HG03066 (cell line): ENCODE data around the gene BTD.

Experiments used
- ATAC-seq: cut with Tn5 transposase; IDR thresholded peaks from one replicate; pipeline ENCODE4 v1.9.1; 2021; ENCODE audit warnings: low read depth; ENCODE audit not compliant: unreplicated experiment

BTD gene

DNA sequence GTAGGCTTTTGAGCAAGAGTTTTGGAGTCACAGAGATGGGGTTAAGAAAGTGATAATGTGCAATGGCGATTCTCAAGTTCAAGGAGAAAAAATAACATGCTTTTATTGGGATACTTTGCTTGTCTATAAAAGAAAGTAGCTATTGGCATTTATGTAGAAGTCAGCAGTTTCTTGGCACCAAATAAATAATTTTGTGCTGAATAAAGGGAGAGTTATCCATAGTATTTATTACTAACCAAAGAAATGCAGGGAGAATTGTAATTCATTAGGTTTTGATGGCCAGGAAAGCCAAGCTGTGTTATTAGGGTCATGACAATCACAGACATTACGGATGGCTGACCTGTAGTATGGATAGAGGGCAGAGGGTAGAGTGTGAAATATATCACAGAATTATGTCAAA is 33.1 kb downstream of the BTD start:
- no peak for ATAC-seq

DNA sequence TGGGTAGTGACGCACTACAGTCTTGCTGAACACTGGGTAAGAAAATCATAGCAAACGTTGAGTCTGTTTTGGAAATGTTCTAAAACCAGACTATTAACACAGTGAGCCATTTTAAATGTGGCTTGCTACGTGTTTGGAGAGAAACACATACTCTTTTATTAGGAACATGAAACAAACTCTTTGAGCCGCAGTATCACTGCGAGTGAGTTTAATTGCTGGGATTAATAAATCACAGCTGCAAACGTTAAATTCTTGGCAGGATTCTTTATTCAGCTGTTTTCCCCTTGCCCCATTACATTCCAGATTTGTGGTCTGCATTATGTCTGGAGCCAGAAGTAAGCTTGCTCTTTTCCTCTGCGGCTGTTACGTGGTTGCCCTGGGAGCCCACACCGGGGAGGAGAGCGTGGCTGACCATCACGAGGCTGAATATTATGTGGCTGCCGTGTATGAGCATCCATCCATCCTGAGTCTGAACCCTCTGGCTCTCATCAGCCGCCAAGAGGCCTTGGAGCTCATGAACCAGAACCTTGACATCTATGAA is 33.6 kb downstream of the BTD start:
- ATAC-seq = no peak

DNA sequence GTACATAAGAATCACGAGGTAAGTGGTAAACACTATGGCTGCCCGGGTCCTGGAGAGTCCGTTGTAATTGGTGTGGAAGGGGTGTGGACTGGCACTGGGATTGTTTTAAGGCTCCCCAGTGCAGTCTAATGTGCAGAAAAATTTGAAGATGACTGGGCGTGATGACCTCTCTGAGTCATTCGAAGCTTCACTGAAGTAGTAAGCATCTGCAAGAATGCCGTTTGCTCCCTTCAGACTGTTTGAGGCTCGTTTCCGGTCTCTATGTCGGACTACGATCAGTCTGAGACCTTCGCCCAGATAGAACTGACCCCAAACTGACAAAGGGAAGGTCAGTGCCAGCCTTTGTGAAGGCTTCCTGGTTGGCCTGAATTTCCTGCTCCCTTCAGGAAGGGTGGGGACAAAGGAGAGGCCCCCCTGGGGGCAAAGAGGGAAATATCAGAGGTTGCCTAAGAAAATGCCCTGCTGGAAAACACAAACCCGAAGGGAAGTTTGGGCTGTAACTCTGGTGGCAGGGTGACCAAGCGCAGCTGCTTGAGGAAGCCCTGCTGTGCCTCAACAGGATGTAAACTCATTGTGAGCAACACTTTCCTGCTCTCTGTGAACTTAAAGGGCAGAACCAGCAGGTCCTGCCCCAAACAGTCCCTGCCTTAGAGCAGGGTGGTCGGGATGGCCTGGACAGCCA is 34.6 kb downstream of the BTD start:
- peak; percentile 47 for ATAC-seq

DNA sequence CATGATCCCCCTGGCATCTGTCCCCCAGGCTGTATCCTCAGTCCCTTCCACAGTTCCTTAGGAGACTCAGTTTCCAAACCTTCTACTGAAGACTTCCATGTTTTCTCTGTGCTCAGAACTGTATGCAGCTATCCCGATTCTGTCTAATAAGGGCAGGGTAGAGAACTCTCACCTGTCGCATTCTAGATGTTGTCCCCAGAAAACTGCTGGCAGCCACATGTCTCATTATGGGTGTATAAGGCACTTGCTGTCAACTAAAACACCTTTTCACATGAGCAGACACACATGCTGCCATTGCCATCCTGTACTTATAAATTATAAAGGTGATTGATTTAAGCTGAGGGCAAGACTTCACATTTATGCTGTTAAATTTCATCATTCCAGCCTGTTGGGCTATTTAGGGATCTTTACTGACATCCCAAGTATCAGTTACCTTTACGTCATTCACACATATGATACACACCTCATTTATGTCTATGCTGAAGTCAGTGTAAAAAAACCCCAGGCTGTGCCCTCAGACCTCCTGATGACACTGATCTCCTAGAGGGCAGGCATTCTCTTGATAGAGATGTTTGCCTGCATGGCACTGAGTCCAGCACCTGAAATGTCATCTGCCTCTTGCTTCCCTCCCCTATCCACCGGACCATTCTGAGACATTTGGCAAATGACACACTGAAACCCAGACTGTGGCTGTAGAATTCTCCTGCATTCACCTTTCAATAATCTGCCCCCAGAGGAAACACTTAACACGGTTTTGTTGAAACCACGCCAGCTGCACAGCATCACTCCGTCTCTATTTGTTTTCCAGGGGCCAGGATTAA is 35.8 kb downstream of the BTD start:
- ATAC-seq = no peak

DNA sequence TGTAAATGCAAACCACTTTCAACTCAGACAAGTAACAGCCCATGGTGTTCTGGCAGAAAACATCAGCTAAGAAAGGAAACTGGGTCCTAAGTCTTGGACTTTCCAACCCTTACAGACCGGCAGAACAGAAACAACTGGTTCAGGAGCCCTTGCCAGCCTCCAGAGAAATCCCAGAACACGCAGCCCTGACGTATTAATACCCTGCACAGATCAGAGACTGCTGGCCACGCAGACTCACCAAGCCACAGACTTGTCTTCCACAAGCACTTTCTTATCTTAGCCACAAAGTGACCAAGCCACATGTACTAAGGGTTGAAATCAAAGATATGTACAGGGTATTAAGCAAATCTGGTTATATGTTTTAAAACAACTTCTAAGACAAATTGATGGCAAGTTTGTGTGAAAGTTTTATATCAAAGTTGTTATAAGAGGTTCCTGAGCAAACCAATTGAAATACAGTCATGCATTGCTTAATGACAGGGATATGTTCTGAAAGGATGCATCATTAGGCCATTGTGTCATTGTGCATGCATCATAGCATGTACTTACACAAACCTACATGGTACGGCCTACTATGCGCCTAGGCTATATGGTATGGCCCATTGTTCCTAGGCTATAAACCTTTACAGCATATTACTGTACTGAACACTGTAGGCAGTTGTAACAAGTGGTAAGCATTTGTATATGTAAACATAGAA is 36.8 kb downstream of the BTD start:
- no peak for ATAC-seq

DNA sequence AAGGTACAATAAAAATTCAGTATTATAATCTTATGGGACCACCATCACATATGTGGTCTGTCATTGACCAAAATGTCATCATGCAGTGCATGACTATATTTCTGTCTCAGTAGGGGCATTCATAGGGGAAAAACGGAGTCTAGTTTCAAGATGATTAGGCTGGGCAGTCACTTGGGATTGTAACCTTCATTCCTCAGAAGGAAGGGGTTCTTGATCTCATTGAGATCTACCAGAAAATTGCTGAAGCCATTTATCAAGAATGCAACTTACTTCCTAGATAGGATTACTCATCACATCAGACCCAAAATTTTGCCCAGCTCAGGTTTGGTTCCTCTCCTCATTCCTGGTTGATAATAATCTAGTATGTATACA is 37.3 kb downstream of the BTD start:
- ATAC-seq = no peak

DNA sequence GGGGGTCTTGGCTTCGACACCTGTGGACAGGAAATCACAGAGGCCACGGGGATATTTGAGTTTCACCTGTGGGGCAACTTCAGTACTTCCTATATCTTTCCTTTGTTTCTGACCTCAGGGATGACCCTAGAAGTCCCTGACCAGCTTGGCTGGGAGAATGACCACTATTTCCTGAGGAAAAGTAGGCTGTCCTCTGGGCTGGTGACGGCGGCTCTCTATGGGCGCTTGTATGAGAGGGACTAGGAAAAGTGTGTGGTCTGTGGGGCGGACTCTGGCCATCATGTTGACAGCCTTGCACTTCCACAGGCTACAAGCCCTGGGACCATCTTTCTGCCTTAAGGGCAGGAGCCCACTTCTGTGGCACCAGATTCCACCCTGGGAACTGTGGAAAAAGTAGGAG is 43.7 kb downstream of the BTD start:
- ATAC-seq = no peak

DNA sequence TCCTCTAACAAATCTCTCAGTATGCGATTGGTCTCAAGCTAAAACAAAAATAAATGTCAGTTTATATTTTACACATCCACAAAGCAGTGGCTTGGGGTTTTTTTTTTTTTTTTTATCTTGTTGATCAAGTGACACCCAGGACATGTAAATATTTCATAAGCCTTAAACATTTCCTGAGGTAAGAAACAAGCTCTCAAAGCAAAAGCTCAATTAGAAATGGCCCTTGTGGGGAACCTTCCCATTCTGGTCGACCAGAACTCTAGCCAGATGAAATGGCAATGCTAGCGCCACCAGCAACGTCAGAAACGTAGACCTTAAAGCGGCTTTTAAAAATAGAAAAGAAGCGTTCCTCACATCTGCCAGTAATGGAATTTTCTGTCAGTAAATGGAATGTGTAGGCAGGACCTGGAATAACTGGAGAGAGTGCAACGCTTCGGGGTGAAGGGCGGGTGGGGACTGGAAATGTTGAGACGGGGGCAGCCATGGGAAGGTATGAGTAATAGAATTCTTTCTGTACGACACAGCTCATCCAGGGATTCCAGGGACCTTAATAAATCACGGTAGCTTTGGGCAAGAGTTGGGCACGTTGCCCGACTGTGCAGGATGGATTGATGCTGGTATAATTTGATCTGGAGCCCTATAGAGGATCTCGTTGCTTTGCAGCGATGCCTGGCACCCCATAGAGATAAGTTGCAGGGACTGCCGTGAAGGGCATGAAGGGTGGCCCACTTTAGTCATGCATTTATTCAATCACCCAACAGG is 44.4 kb downstream of the BTD start:
- no peak for ATAC-seq

DNA sequence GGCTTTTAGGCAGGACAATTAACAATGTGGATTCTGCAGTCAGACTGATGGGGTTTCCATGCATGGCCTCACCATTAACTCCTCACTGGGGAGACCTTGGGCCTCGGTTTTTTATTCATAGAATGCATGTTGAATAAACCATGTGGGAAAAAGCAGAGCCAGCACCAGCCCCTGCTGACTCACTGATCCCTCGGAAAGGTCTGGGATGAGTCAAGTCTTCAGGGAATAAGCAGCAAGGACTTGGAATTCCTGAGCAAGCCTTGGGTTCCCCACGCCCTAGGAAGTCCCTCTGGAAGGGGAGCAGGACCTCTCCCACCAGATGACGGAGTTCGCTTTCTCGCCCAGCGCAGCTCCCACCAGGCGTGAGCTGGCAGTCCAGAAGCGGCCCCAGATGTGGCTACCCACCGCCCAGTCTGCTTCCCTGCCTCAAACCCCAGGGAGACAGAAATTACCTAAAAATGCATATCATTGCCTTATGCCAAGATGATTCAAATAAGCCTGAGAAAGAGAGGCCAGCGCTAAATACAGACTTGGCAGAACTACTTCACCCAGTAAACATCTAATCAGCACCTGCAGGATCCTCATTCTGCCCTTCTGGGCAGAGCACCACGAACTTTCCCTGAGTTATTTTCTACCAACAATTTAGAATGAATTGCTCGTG is 45.4 kb downstream of the BTD start:
- ATAC-seq = peak; percentile 19

DNA sequence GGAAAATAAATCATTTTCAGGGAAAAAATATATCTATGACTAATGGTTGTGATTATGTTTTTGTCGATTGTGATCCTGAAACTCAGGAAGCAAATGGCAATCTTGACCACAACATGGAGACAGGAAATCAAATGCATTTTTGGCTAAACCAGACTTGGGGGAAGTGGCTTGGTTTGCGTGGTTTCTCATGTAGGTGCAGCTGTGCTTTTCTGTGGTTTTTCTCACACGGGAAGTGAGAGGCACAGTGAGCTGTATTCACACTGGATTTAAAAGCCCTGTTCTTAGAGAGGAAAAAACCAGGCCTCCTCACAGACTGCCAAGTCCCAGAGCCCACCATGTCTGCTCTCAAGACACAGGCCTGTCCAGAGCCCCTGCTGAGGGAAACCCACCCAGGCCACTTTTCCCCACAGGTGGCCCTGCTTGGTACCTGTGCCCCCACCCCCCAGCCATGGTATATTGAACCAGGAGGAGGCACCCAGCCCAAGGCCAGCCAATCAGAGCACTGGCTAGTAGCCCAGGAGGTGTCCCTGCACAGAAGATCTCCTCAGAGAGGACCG is 46.1 kb downstream of the BTD start:
- ATAC-seq = peak; percentile 96

DNA sequence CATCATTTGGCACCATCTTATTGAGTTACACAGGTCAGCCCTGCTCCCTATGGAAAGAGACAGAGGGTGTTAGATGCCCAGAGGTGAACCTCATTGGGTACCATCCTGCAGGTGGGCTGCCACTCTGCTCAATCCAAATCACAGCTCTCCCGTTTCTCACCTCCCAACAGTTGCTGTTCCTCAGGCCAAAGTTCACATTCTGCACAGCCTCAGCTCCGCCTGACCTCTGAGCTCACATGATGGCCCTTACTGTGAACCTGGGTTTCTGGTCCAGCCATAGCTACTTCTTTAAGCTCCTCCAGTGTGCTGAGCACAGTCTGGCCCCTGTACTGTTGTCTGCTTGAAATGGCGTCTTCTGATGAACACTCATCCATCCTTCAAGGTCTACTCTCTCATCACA is 47.8 kb downstream of the BTD start:
- ATAC-seq = no peak

DNA sequence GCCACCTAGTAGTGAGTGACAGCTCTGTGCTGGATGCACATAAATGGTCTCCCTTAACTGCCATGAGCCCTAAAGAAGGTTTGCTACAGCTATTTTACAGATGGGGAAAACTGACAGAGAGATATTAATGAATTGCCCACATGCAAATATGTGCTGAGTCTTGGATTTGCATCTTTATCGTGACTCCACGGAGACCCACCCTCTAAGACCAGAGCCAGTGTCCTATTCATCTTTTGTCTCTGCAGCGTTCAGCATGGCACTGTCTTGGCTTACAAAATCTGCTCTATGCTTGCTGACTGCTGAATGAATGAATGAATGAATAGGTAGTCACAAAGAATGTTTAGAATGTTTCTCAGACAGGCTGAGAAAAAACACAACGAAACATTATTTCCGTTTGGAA is 48.3 kb downstream of the BTD start:
- ATAC-seq = no peak

DNA sequence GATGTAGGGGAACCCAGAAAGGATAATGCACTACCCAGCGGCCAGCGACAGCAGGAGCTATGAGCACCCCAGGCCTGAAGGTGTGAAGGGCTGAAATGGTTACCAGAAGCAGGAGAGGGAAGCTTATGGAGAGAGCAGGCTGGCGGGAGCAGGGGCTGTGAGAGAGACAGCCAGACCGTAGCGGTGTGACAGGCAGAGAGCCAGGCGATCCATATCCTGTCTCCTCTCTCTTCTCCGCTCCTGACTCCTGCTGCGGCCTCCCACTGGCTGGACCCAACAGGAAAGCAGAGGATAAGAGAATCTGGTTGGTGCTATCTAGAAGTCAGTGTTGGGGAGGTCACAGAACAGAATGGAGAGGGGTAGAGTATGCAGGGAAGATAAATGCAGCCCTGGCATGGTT is 49.9 kb downstream of the BTD start:
- no peak for ATAC-seq

DNA sequence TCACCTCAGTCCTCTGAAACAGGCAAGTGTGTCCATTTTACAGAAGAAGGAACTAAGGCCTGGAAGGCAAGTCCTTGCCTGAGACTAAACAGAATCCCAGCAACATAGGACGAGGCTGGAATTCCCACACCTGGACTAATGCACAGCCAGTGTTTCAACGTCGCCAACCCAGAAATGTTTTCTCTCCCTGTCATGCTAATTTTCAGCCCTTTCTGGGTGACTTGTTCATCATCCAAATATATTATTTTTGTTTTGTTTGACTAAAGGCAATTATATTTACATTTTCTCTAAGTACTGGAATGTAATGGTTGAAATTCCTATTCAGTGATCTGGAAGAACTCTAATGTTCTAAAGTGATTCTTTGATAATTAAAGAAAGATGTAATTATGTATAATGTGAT is 51.8 kb downstream of the BTD start:
- no peak for ATAC-seq

DNA sequence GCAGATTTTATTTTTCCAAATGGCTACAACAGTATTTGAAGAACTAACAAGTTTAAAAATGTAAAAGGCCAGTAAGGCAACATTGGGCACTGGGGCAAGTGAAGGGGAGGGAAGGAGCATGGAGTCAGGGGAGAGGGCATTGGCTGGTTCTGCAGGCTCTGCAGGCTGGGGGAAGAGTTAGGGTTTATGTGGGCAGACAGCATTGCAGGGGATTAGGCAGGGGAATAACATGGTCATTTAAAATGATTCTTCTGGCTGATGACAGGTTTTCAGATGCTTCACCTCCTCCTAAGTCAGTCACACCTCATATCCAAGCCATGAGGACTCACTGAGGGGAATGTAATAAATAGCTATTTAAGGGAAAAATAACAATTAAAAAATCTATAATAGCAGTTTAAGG is 52.6 kb downstream of the BTD start:
- no peak for ATAC-seq

DNA sequence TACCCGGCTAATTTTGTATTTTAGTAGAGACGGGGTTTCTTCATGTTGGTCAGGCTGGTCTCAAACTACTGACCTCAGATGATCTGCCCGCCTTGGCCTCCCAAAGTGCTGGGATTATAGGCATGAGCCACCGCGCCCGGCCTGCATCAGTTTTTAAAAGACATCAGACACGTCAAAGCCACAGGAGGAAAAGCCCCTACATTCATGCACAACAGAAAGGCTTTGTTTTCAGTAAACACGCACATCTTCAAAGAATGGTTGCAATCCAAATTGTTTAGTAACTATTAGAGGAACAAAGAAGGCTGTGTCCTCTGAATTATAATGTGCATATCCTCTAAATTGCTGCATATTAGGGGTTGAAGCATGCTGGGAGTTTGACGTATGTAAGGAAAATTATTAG is 53.3 kb downstream of the BTD start:
- no peak for ATAC-seq

DNA sequence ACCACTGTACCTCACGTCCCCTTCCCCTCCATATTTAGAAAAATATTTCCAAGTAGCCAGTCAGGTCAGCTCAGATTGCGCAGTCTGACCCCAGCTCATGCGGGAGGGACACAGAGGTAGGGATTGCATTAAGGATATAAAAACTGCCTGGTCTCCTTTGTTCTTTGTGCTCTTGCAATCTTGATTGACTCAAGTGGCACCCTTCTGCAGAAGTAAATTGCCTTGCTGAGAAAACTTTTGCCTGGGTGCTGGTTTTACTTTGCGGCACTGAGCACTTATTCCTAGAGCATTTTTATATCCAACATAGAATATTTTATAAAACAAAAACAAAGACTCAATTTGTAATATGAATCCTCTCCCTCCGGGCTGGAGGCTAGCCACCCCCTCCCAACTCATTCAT is 54.8 kb downstream of the BTD start:
- ATAC-seq = no peak

DNA sequence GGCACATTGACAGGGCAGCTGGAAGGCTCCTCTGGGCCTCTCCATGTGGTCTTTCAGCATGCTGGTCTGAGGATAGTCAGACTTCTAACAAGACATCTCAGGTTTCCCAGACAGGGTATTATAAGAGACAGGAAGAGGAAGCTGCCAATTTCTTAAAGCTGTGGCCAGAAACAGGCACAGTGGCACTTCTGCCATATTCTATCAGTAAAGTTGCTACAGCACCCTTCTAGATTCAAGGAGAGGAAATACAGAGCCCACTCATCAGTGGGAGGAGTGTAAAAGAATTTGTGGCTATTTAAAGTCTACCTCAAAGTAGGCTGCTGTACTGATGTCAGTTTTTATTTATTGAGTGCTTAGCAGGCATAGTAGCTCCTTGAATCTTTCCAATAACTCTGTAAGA is 55.5 kb downstream of the BTD start:
- no peak for ATAC-seq

DNA sequence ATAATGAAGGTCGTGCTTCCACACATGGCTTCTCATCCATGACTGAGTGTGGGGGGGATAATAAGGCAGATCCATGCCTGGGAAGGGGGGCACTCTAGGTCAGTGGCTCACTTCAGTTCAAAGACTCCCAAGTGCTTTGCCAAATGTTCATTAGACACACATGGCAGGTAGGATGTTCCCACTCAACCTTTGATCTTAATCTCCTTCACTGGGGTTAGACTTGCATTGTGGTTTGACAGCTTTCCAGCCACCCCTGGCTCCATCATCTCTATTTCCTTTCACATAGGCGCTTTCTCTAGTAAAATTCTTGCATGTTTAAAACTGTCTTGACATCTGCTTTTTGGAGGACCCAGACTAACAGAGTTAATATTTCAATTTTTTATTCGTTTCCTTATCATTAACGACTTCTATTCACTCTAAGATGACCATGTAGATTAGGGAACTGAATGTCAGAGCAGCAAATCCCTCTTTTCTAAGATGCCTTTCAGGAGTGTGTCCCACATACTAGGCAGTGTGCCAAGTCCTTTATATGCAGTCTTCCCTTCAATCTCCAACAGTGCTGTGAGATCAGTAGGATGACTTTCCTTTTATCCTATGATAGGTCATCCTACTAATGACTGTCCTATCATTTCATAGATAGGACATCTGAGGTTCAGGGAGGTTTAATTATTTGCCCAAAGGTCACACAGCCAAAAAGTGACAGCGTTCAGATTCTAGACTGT is 57.9 kb downstream of the BTD start:
- no peak for ATAC-seq
